ENCODE data around the gene ABCC5.

The ABCC5 gene

DNA sequence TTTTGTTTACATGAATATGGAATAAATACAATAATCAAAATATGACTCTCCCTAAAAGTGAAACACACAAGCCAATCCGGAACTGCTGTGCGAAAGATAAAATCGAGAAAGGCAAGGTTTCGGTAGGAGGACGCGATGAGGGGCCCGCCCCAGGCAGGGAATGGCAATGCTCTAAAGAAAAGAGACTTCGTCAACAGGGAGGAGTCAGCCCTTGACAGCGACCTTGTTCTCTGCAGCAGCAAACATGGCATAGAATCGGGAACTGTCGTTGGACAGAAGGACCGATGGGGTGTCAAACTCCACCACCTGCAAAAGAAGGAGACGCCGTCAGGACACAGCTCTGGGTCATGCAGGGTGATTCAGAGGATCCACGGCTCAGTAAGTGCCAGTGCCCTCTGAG lies 96.6 kb downstream of the ABCC5 start:
- Histone ChIP-seq H4K20me1 (ENCODE audit: low read depth, low read length) (no peaks in the 10 kb centered on the region), H3K79me2 (ENCODE audit: insufficient read depth, low read length) (no peaks in the 10 kb centered on the region), H2AFZ (ENCODE audit: low read depth, low read length, severe bottlenecking) (no peak overlapping the region), H3K9me2 (replicated peaks; ENCODE audit: insufficient read depth, low read length) (no peaks in the 10 kb centered on the region), H3K36me3 (ENCODE audit: low read length) (no peaks in the 10 kb centered on the region), H3K27ac (ENCODE audit: low read depth, low read length) (no peak overlapping the region), H3K4me3 (ENCODE audit: insufficient read depth, low read length, poor library complexity, severe bottlenecking) (no peak overlapping the region), H3F3A (ENCODE audit: insufficient read depth) (no peaks in the 10 kb centered on the region), H3K4me2 (ENCODE audit: low read depth, low read length, poor library complexity, severe bottlenecking) (no peak overlapping the region), H3K9me3 (ENCODE audit: insufficient read depth, low read length) (no peaks in the 10 kb centered on the region), H3K27me3 (ENCODE audit: low read length) (no peaks in the 10 kb centered on the region), H3K9ac (ENCODE audit: low read length) (no peak overlapping the region)
- TF ChIP-seq, protein P1, sequence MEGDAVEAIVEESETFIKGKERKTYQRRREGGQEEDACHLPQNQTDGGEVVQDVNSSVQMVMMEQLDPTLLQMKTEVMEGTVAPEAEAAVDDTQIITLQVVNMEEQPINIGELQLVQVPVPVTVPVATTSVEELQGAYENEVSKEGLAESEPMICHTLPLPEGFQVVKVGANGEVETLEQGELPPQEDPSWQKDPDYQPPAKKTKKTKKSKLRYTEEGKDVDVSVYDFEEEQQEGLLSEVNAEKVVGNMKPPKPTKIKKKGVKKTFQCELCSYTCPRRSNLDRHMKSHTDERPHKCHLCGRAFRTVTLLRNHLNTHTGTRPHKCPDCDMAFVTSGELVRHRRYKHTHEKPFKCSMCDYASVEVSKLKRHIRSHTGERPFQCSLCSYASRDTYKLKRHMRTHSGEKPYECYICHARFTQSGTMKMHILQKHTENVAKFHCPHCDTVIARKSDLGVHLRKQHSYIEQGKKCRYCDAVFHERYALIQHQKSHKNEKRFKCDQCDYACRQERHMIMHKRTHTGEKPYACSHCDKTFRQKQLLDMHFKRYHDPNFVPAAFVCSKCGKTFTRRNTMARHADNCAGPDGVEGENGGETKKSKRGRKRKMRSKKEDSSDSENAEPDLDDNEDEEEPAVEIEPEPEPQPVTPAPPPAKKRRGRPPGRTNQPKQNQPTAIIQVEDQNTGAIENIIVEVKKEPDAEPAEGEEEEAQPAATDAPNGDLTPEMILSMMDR (IDR thresholded peaks at IDR 0.05; ENCODE audit: insufficient read depth, low read length, poor library complexity, severe bottlenecking), result no peak
- no peak for TF ChIP-seq EZH2phosphoT487 (conservative IDR thresholded peaks at IDR 0.05; ENCODE audit: low read length)

DNA sequence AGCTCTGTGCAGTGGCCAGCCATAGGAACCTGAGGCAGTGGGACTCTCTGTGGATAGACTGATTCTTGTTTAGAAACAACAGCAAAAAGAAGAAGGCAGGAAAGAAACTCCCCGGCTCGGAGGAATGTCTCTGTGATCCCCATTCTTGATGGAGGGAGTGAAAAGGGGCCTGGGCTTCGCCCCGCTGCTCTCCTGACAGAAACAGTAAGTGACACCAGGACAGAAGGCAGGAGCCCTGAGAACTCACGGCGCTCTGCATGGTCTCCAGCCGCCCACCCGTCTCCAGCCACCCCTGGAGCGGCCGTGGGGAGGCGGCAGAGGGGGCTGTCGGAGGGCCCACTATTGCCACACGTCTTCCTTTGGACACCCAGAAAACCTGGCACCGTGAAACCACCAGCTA lies 97.3 kb downstream of the ABCC5 start:
- no peaks in the 10 kb centered on the region for H3F3A ChIP-seq (ENCODE audit: insufficient read depth)
- H4K20me1 ChIP-seq (ENCODE audit: low read depth, low read length), result no peaks in the 10 kb centered on the region
- H3K9me3 ChIP-seq (ENCODE audit: insufficient read depth, low read length), result no peaks in the 10 kb centered on the region
- no peak overlapping the region for H3K27ac ChIP-seq (ENCODE audit: low read depth, low read length)
- H3K4me3 ChIP-seq (ENCODE audit: insufficient read depth, low read length, poor library complexity, severe bottlenecking), result no peak overlapping the region
- no peaks in the 10 kb centered on the region for H3K9me2 ChIP-seq (replicated peaks; ENCODE audit: insufficient read depth, low read length)
- no peak overlapping the region for H3K4me2 ChIP-seq (ENCODE audit: low read depth, low read length, poor library complexity, severe bottlenecking)
- H3K79me2 ChIP-seq (ENCODE audit: insufficient read depth, low read length), result no peaks in the 10 kb centered on the region
- no peak overlapping the region for H3K9ac ChIP-seq (ENCODE audit: low read length)
- no peak overlapping the region for H2AFZ ChIP-seq (ENCODE audit: low read depth, low read length, severe bottlenecking)
- TF ChIP-seq EZH2phosphoT487 (conservative IDR thresholded peaks at IDR 0.05; ENCODE audit: low read length), result no peak
- TF ChIP-seq, protein P1 (IDR thresholded peaks at IDR 0.05; ENCODE audit: insufficient read depth, low read length, poor library complexity, severe bottlenecking), result no peak
- no peaks in the 10 kb centered on the region for H3K27me3 ChIP-seq (ENCODE audit: low read length)
- H3K36me3 ChIP-seq (ENCODE audit: low read length), result no peaks in the 10 kb centered on the region

- Histone ChIP-seq H4K20me1 (ENCODE audit: low read depth, low read length) (no peaks in the 10 kb centered on the region), H3K9me2 (replicated peaks; ENCODE audit: insufficient read depth, low read length) (no peaks in the 10 kb centered on the region), H3K9me3 (ENCODE audit: insufficient read depth, low read length) (no peaks in the 10 kb centered on the region), H3K9ac (ENCODE audit: low read length) (no peak overlapping the region), H3K27me3 (ENCODE audit: low read length) (no peaks in the 10 kb centered on the region), H3K79me2 (ENCODE audit: insufficient read depth, low read length) (no peaks in the 10 kb centered on the region), H3K4me2 (ENCODE audit: low read depth, low read length, poor library complexity, severe bottlenecking) (no peak overlapping the region), H2AFZ (ENCODE audit: low read depth, low read length, severe bottlenecking) (no peak overlapping the region), H3K4me3 (ENCODE audit: insufficient read depth, low read length, poor library complexity, severe bottlenecking) (no peak overlapping the region), H3K27ac (ENCODE audit: low read depth, low read length) (no peak overlapping the region), H3K36me3 (ENCODE audit: low read length) (no peaks in the 10 kb centered on the region), H3F3A (ENCODE audit: insufficient read depth) (no peaks in the 10 kb centered on the region)
- TF ChIP-seq EZH2phosphoT487 (conservative IDR thresholded peaks at IDR 0.05; ENCODE audit: low read length), result no peak
- TF ChIP-seq, protein P1 (IDR thresholded peaks at IDR 0.05; ENCODE audit: insufficient read depth, low read length, poor library complexity, severe bottlenecking), result no peak
Measured at GRCh38 chr3:183918178-183918577, 99.5 kb downstream of the ABCC5 start.
